Activated CD8-positive, alpha-beta memory T cell treated with anti-CD3 and anti-CD28 coated beads for 36 hours (primary cell): Measurements from ENCODE around the gene ZBED3. TPM values are rescaled to one million over a fixed set of nuclear protein-coding genes. Genes with fewer than 3 reads are reported as not detected.

ENCODE experiments used
- CTCF ChIA-PET: fragments of 350-600 bp; sonication (Branson Sonifier 250); formaldehyde crosslinking; loops from one replicate; lab custom pipeline; 2021; ENCODE audit warnings: antibody characterized with exemption; lab: Charles Lee
- POLR2A ChIA-PET: fragments of 350-600 bp; sonication (Branson Sonifier 250); formaldehyde crosslinking; loops from one replicate; lab custom pipeline; 2021; ENCODE audit warnings: antibody characterized with exemption; lab: Charles Lee
- total RNA-seq, 2 experiments: library from RNA; stranded (reverse); gene quantifications; one replicate each; pipeline ENCODE4 v1.2.3, GENCODE V29; 2021

Gene ZBED3
- total RNA-seq, 2 experiments from 2014 or later, result 2.2 to 2.6 TPM

GRCh38 chr5:77028631-77029375 lies 58.3 kb downstream of the ZBED3 start:
- POLR2A ChIA-PET, result no interaction called here
- CTCF ChIA-PET, result no interaction called here

DNA sequence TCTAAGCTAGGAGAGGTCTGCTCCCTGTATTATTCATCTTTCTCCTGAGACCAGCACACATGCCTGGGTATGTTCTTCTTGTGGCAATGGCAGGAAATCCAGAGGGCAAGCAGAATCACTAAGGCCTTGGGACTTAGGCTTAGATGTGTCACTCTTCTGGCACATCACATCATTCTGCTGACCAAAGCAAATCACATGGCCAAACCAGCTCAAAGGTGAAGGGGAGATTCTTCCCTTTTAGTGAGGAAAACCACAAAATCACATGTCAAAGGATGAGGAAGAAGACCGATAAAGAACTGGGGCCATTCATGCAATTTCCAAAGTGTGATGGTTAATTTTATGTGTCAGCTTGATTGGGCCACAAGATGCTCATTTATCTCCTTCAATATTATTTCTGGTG lies 62.6 kb downstream of the ZBED3 start:
- ChIA-PET CTCF (no interaction called here), POLR2A (no interaction called here)

DNA sequence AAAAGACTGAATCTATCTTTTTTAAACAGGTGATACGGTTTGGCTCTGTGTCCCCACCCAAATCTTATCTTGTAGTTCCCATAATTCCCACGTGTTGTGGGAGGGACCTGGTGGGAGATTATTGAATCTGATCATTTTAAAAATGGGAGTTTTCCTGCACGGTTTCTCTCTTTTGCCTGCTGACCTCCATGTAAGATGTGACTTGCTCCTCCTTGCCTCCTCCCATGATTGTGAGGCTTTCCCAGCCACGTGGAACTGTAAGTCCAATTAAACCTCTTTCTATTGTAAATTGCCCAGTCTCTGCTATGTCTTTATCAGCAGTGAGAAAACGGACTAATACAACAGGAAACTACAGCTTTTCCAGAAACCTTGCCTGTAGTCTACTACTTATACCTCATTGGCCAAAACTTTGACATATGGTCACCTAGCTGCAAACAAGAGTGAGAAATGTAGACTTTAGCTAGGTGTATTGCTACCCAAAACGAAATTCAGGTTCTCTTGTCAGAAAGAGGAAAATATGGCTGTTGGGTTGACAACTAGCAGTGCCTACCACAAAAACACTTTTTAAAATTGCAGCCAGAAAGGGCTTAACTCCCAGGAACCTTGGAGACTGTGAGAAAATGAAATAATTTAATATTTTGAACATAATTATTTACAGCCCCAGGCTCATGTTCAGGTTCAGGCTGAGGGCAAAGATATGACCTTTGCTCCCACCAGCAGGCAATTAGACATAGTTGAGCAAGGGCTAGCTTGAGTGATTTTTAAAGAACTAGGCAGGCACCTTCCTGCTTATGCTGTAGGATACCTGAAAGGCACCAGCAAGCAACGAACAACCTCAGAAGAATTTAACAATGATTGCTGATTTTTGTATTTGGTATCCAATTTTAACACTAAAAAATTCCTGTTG lies 64.3 kb downstream of the ZBED3 start:
- ChIA-PET POLR2A (no interaction called here), CTCF (no interaction called here)

Other genes with a start within 250 kb of the ZBED3 start
- under 1 TPM in 1 of 2 experiments, not detected in 1; 0.23 TPM for gene S100Z, start 237.3 kb downstream of the ZBED3 start, total RNA-seq
- gene CRHBP, start 134.2 kb downstream of the ZBED3 start, total RNA-seq, result not detected
- gene AGGF1, start 56.9 kb downstream of the ZBED3 start, total RNA-seq, result 10 to 100 TPM; 31.6 to 34.4 TPM
- not detected for gene PDE8B, start 123.4 kb upstream of the ZBED3 start, total RNA-seq